ENCODE results near the gene RNF222.

GRCh38 chr17:8438441-8438840, 40.8 kb upstream of the RNF222 start:
- TF ChIP-seq CTCF (IDR thresholded peaks at IDR 0.05) (no peak), EZH2 (IDR thresholded peaks at IDR 0.05; ENCODE audit: borderline replicate concordance, insufficient read depth, low read depth, low read length, poor library complexity, severe bottlenecking) (no peak)

All from B cell (primary cell).